Gastroesophageal sphincter (tissue), 4 donors: ENCODE results near the gene PRSS16. TPM values are rescaled to one million over a fixed set of nuclear protein-coding genes. Genes with fewer than 3 reads are reported as not detected.
"Not testable (repeated sequence)": the region's sequence is repeated elsewhere in the genome, so short reads cannot be mapped to it uniquely, and the experiment has no call there.

Source experiments
- ATAC-seq: fragments of 150-250 bp; one replicate; pipeline ENCODE4 v1.9.1; 2016; ENCODE audit warnings: mild to moderate bottlenecking, moderate library complexity
- H3K27ac ChIP-seq, 4 donors: fragments of 200-600 bp; sonication (generic) in 3 of 4; 1 replicate in 3 of 4; 2 replicates in 1 of 4; pipeline ENCODE4 v1.5.1; 2016 to 2019
- H3K27me3 ChIP-seq: fragments of 200-600 bp; sonication (generic); one replicate; pipeline ENCODE4 v1.5.1; 2019
- H3K36me3 ChIP-seq, 2 donors: fragments of 200-600 bp; sonication (generic); one replicate each; pipeline ENCODE4 v1.5.1; 2019; ENCODE audit warnings: control low read depth in 1 of 2
- H3K4me1 ChIP-seq, 3 donors: fragments of 200-600 bp; sonication (generic); 1 replicate in 2 of 3; 2 replicates in 1 of 3; pipeline ENCODE4 v1.5.1; 2016 to 2019; ENCODE audit warnings: control low read depth in 2 of 3
- H3K4me3 ChIP-seq, 2 donors: fragments of 200-600 bp; sonication (generic); one replicate each; pipeline ENCODE4 v1.5.1; 2019; ENCODE audit warnings: mild to moderate bottlenecking in 1 of 2, moderate library complexity in 1 of 2
- H3K9me3 ChIP-seq, 3 donors: fragments of 200-600 bp; sonication (generic); one replicate each; pipeline ENCODE4 v1.5.1; 2017 to 2019; ENCODE audit warnings: control low read depth in 2 of 3
- CTCF ChIP-seq, 4 experiments: fragments of 200-600 bp in 2 of 4; fragments of 450-650 bp in 2 of 4; sonication (generic) in 1 of 4; IDR thresholded peaks; one replicate each; pipeline ENCODE4 v1.5.1; 2017 to 2019; ENCODE audit warnings: antibody characterized with exemption in 4 of 4, mild to moderate bottlenecking in 2 of 4, moderate library complexity in 2 of 4
- EP300 ChIP-seq: sonication (generic); formaldehyde crosslinking; IDR thresholded peaks from one replicate; pipeline ENCODE4 v1.6.1; 2017; ENCODE audit warnings: antibody characterized with exemption, mild to moderate bottlenecking
- POLR2A ChIP-seq, 2 donors: fragments of 450-650 bp; IDR thresholded peaks; one replicate each; pipeline ENCODE4 v1.6.1; 2017; ENCODE audit warnings: antibody characterized with exemption in 2 of 2, mild to moderate bottlenecking in 2 of 2, moderate library complexity in 1 of 2
- POLR2AphosphoS5 ChIP-seq: sonication (generic); formaldehyde crosslinking; IDR thresholded peaks from one replicate; pipeline ENCODE4 v1.6.1; 2017; ENCODE audit warnings: antibody characterized with exemption
- WGBS, 2 donors: methylation state at CpG; one replicate each; pipeline ENCODE4 v1.1.5; 2018; ENCODE audit warnings: low coverage in 1 of 2; 5-methylcytosine and 5-hydroxymethylcytosine counted together
- total RNA-seq, 4 donors: library from RNA; depleted of rRNA; stranded (reverse); fragments of >200 nt; gene quantifications; one replicate each; pipeline ENCODE4 v1.1.0, GENCODE V29; 2016

PRSS16 gene
- total RNA-seq, 4 donors from 2014 or later = 2.3 TPM; not detected in 3

GRCh38 chr6:27255866-27256265 lies 8.4 kb downstream of the PRSS16 start:
- TF ChIP-seq POLR2A (IDR thresholded peaks at IDR 0.05) (no peak), POLR2AphosphoS5 (no peak), EP300 (no peak), CTCF (IDR thresholded peaks at IDR 0.05) (no peak)
- Histone ChIP-seq H3K9me3 (no peaks in the 10 kb centered on the region), H3K4me3 (no peak overlapping the region), H3K27me3 (peaks cover 93% of the 10 kb centered on the region), H3K27ac (no peak overlapping the region), H3K4me1 (peaks cover 0 to 12% (median 3%) of the 10 kb centered on the region in 3 donors), H3K36me3 (no peaks in the 10 kb centered on the region)
- 11 to 13% methylated on average over 1 of the region's 1 CpG for WGBS, 2 donors
- no peak for ATAC-seq

- no peaks in the 10 kb centered on the region for H3K4me1 ChIP-seq
- WGBS, 2 donors = 0% methylated on average over 3 of the region's 21 CpGs
- no peak for TF ChIP-seq POLR2A (IDR thresholded peaks at IDR 0.05)
- TF ChIP-seq EP300 = no peak
- TF ChIP-seq POLR2AphosphoS5 = no peak
- no peak for TF ChIP-seq CTCF (IDR thresholded peaks at IDR 0.05)
- H3K27me3 ChIP-seq = peaks cover 89% of the 10 kb centered on the region
- H3K9me3 ChIP-seq = no peaks in the 10 kb centered on the region
- no peaks in the 10 kb centered on the region for H3K36me3 ChIP-seq
- no peak overlapping the region for H3K4me3 ChIP-seq
- no peak for ATAC-seq
- no peak overlapping the region for H3K27ac ChIP-seq
Observed at GRCh38 chr6:27260369-27260768, 12.9 kb downstream of the PRSS16 start.

GRCh38 chr6:27260836-27261375 lies 13.4 kb downstream of the PRSS16 start:
- no peak overlapping the region for H3K27ac ChIP-seq
- no peak overlapping the region for H3K4me3 ChIP-seq
- WGBS, 2 donors = 3 to 4% methylated on average over 15 to 18 of the region's 30 CpGs
- peaks cover 89% of the 10 kb centered on the region for H3K27me3 ChIP-seq
- H3K4me1 ChIP-seq = no peaks in the 10 kb centered on the region
- ATAC-seq = no peak
- TF ChIP-seq POLR2A (IDR thresholded peaks at IDR 0.05) = no peak
- TF ChIP-seq CTCF (IDR thresholded peaks at IDR 0.05) = no peak
- no peaks in the 10 kb centered on the region for H3K9me3 ChIP-seq
- no peaks in the 10 kb centered on the region for H3K36me3 ChIP-seq

GRCh38 chr6:27263886-27264285 lies 16.4 kb downstream of the PRSS16 start:
- Histone ChIP-seq H3K27me3 (peaks cover 96% of the 10 kb centered on the region), H3K36me3 (no peaks in the 10 kb centered on the region), H3K9me3 (no peaks in the 10 kb centered on the region), H3K4me1 (no peaks in the 10 kb centered on the region), H3K27ac (no peak overlapping the region), H3K4me3 (no peak overlapping the region)
- WGBS, 2 donors = 61 to 73% methylated on average over 5 to 8 of the region's 8 CpGs
- TF ChIP-seq CTCF (IDR thresholded peaks at IDR 0.05) (no peak), POLR2AphosphoS5 (no peak), POLR2A (IDR thresholded peaks at IDR 0.05) (no peak)
- ATAC-seq = no peak

GRCh38 chr6:27267003-27267402 lies 19.5 kb downstream of the PRSS16 start:
- H3K4me3 ChIP-seq, H3K27ac ChIP-seq, H3K9me3 ChIP-seq, H3K36me3 ChIP-seq, H3K4me1 ChIP-seq, ATAC-seq: not testable (repeated sequence)
- H3K27me3 ChIP-seq = peaks cover 82% of the 10 kb centered on the region
- 82% methylated on average over 3 of the region's 3 CpGs; no CpG with 5 or more reads in 1 of the 2 donors for WGBS, 2 donors
